Astrocyte (in vitro differentiated cells and primary cell): ENCODE data around the gene SMAD9.

Experiments used
- EZH2 ChIP-seq: IDR thresholded peaks from 2 replicates; pipeline ENCODE4 v1.6.1; 2012; ENCODE audit warnings: mild to moderate bottlenecking, low read length, inconsistent platforms; ENCODE audit not compliant: insufficient read depth
- TF ChIP-seq, protein P1 (sequence below): IDR thresholded peaks from 2 replicates; pipeline ENCODE4 v1.5.1; 2011; ENCODE audit warnings: low read depth, mild to moderate bottlenecking, inconsistent platforms, low read length, moderate library complexity; ENCODE audit not compliant: insufficient read depth

DNA sequence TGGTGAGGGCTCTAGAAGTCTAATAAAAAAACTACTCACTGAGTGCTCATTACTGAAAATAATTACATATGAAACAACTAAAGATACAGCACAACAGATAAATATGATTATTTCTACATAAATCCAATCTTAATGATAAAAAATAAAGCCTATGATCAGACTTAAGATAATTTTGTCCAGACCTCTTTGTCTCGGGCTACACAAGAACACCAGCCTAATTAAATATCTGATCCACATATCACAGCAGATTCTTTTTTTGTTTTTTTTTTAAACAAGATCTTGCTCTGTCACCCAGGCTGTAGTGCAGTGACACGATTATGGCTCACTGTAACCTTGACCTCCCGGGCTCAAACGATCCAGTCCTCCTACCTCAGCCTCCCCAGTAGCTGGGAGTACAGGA lies 30.3 kb upstream of the SMAD9 start:
- TF ChIP-seq, protein P1, sequence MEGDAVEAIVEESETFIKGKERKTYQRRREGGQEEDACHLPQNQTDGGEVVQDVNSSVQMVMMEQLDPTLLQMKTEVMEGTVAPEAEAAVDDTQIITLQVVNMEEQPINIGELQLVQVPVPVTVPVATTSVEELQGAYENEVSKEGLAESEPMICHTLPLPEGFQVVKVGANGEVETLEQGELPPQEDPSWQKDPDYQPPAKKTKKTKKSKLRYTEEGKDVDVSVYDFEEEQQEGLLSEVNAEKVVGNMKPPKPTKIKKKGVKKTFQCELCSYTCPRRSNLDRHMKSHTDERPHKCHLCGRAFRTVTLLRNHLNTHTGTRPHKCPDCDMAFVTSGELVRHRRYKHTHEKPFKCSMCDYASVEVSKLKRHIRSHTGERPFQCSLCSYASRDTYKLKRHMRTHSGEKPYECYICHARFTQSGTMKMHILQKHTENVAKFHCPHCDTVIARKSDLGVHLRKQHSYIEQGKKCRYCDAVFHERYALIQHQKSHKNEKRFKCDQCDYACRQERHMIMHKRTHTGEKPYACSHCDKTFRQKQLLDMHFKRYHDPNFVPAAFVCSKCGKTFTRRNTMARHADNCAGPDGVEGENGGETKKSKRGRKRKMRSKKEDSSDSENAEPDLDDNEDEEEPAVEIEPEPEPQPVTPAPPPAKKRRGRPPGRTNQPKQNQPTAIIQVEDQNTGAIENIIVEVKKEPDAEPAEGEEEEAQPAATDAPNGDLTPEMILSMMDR, result no peak
- no peak for TF ChIP-seq EZH2
